HG03039 (cell line): ENCODE results near the gene SLC25A21.
"Not testable (repeated sequence)": the region's sequence is repeated elsewhere in the genome, so short reads cannot be mapped to it uniquely, and the experiment has no call there.

Source experiments
- ATAC-seq: cut with Tn5 transposase; IDR thresholded peaks from one replicate; pipeline ENCODE4 v1.9.1; 2021; ENCODE audit warnings: mild to moderate bottlenecking, moderate library complexity; ENCODE audit not compliant: unreplicated experiment

SLC25A21 gene

DNA sequence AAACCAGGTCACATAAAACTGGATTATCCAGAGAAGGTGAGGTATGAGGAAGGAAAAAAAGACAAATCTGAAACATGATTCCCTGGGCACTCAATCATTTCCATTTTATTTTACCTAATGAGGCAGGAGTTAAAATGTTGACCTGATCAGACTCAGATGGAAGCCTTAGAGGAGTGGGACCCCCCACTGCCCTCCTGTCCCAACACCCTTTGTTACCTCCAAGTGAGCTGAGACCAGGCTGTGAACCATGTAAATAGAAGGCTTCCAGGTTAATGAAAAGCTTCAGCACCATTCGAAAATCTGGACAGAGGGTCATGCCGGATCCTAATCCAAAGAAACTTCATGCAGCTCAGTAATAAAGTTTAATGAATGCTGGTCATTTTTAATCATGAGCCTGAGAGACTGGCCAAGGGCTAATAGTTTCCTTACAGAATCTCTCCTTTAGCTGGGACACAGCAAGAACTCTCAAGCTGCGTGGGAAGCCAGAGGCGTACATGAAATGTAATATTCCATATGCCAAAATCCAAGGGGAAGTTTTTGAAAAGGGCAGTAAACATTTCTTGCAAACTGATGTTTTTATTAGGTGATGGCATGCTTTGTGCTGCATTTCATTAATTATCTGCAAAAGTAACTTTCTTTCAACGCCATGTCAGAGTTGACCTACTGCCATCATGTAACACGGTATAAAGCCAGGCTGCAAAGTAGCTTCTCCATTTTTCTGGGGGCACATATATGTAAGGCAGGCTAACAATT, 327.8 kb downstream of the SLC25A21 start:
- ATAC-seq, result no peak

DNA sequence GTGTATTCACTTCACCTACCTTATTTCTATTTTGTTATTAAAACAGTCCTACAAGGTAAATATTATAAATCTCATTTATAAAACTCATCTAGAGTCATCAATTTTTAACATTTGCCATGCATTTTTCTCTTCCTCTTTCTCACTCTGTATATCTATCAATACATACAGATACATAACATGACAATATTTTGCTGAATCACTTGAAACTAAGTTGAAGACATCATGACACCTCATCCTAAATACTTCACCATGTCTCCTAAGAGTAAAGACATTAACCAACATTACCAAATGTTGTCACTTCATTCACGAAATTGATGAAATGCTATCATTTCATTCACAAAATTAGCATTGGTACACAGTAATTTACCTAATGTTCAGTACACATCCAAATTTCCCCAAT, 329.0 kb downstream of the SLC25A21 start:
- ATAC-seq, result no peak

DNA sequence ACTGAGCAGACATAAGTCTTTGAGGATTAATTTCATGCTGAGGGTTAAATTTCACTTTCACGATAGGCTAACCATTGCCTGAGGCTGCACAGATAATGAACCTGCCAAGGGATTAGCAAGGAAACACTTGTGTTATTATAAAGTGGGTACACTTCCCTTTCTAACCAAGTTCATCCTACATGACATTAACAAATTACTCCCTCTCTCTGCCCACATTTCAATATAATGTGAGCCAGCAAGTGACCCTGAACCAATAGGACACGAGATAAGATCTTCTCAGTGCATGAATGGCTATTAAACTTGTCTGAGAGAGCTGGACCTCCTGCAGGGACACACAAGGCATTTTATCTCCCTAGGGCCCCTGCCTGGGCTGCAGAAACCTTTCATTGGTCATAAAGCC, 337.3 kb downstream of the SLC25A21 start:
- no peak for ATAC-seq

DNA sequence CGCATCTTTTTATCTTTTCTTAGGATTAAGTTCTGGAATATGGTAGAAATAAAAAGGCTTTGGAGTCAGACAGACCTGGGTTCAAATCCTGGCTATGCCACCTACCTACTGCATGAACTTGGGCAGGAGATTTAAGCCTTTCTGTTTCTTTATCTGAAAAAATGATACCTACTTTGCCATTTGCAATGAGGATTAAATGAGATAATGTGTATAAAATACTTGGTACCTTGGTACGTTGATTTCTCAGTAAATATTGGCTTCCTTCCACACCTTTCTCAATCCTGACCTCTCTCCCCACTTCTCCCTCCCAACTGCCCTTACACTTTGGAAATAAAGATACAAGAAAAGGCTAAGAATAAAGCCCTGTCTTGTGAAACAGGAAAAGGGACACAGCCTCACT, 338.1 kb downstream of the SLC25A21 start:
- no peak for ATAC-seq

DNA sequence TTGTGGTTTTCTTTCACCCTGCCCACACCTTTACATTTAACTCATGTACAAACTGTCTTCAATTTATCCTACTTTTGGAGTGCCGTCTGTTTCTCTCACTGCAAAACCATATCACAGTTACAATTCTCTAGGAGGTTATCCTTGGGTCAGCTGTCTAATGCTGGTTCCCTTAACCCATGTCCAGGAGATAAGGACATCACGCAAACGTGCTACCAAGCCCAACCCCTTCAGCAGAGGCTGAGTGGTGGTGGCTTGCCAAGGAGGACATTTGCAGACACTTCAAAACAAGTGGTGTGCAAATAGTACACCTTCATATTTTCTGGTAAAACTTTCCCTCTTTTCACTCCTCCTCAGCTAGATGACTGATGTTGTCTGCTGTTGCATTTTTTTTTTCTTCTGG, 342.9 kb downstream of the SLC25A21 start:
- ATAC-seq, result no peak

DNA sequence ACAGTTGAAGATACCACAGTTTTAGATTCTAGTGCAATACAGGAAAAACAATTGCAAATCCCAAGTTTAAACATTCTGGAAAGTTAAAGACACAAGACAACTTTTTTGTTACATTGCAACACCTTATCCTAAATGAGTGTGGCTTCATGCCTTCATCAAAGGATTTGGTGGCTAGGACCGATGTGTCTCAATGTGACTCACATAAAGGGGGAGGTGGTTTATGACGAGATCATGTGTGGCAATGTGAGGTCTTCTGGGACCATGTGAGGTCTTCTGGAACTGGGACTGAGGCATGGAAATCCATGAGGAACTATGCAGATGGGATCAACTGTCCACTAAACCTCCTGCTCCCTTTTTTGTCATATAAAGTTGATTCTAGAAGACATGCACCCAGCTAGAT, 344.5 kb downstream of the SLC25A21 start:
- no peak for ATAC-seq

DNA sequence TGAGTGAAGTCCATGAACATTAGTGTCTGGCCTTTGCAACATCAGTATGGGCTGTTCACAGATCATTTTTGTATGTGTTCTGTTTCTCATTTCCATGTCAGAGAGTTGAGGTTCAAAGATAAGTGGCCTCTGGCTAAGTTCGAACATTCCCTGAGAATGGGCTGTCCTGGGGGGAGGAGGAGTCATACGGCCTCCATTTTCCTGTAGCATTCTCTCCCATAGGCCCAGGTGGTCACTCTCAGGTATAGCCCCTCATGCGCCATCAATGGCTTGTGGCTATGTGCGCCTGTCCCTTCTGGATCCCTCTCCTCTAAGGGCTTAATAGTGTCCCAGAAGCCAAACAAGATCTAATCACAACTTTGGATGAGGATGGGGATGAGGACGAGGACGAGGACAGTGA, 345.8 kb downstream of the SLC25A21 start:
- ATAC-seq, result no peak

DNA sequence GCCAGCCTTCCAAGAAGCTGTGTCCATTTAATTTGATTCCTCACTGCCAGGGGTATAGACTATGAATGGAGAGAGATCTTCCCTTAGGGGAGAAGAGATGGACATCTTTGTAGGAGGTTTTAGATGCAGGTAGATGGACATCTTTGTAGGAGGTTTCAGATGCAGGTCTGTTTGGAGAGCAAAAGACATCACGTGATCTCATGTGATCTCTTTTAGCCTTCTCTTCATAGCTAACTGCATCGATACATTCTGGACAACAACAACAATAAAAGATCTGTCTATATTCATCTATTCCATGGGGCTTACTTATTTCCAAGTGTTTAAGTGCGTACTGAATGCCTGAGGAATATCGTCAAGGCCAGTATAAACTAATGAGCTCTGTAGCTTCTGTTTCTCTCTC, 347.6 kb downstream of the SLC25A21 start:
- no peak for ATAC-seq

DNA sequence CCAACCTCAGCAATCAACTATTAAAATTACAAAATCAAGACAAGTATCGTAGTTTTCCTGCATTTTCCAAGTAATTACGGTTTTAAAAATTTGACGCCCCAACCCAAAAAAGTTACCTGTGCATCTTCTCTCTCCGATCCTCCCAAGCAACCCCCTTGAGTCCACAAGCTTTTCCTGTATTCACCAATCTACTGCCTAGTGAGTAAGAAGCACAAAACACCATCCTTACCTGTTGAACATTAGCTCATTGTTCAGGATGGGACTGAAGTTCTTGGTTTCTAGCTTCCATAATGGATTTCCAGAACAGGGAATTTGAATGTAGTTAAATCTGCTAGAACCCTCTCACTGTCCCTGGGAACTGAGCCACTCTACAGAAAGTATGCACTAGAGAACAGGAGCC, 348.8 kb downstream of the SLC25A21 start:
- no peak for ATAC-seq

DNA sequence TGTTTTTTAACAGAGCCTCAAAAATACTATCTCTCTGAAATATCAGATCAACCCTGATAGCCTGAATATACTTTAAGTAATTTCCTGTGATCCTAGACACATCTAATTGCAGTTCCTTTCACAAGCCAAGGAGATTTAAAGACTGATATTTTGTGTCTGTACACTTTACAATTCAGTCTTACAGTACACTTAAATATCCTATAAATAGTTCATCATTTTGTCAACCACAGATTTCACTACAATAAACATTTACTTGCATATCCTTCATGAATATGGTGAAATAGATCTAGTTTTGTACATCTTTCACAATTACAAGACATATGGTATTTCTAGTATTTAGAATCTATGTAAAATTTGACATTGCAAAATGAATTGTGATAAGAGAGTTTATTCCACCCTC, 349.7 kb downstream of the SLC25A21 start:
- ATAC-seq, result no peak

DNA sequence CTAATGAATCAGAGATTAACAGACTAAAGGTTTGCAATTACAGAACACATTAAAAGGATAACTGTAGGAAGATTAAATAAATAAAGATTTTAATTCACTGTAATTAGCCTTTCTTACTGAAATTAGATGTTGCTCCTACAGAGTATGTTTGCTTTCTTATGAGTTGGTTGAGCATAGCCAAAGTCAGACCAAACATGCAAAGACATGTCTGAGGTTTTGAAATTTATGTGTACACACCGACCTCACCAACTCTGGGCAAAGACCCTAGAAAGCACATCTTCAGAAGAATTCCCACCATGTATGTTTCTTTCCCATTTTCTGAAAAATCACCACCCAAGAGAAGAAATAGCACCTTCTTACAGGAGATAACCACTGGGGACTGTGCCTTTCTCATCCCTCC, 351.5 kb downstream of the SLC25A21 start:
- ATAC-seq, result no peak

DNA sequence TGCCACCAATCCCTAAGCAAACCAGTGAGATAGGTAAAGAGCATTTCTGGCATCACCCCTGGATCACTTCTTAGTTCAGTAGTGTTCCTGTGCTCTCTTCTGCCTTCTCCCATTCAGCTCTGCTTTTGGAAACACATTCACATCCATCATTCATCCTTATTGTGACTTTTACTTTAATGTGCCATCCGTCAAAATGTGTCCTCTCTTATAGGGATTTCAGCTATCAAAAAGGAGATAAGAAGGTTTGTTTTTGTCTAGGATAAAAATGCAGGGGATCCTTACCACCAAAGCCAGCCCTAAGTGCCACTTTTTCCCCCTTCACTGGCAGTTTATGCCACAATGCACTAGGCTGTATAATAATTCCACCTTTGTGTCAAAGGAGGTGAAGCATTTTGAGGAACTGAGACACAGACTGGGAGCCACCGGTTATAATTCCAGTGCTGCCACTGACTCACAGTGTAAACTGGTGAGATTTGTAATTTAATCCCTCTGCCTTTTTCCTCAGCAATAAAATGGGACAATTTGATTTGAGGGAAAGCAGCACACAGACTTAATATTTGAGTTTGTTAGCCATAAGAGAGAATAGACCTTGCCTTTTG, 352.2 kb downstream of the SLC25A21 start:
- no peak for ATAC-seq

DNA sequence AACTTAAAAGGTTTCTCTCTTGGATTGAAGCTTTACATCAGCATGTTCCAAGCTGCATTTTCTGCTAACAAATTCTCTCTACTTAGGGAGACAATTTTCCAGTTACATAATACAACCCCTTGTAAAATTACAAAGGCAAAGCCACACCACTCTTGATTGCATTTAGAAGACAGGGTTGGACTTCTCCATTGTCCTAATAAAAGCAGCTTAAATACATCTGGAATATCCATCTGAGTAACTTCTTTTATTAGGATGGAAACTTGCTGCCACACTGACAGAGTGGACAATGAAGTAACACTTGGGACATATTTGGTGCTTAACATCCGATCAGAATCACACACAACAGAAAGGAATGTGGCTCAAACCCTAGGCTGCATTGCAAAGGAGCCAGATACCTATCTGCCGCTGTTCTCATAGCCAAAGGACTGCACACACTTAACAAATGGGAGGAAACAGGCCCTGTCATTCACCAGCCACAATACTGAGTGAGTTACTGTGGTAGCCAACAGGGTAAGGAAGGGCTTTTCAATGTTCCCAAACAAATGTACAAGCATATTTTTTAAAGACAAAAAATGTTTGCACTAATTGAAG, 353.5 kb downstream of the SLC25A21 start:
- ATAC-seq, result no peak

DNA sequence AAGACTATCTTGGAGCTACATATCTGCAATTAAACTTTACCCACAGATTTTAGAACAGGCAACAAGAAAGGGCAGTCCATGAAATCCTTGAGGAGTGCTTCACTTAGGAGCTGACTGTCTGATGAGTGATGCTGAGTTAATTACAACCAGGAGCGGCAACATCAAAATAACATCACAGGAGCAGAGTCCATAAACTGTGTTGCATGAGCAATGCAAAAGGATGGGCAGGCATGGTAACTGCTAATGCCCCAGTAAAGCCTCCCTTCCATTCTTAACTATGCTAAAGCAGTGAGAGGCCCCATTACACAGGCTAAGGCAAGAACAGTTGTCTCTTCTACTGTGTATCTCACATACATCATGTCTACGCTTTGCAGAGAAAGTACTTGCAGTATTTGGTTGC, 354.2 kb downstream of the SLC25A21 start:
- ATAC-seq, result no peak

DNA sequence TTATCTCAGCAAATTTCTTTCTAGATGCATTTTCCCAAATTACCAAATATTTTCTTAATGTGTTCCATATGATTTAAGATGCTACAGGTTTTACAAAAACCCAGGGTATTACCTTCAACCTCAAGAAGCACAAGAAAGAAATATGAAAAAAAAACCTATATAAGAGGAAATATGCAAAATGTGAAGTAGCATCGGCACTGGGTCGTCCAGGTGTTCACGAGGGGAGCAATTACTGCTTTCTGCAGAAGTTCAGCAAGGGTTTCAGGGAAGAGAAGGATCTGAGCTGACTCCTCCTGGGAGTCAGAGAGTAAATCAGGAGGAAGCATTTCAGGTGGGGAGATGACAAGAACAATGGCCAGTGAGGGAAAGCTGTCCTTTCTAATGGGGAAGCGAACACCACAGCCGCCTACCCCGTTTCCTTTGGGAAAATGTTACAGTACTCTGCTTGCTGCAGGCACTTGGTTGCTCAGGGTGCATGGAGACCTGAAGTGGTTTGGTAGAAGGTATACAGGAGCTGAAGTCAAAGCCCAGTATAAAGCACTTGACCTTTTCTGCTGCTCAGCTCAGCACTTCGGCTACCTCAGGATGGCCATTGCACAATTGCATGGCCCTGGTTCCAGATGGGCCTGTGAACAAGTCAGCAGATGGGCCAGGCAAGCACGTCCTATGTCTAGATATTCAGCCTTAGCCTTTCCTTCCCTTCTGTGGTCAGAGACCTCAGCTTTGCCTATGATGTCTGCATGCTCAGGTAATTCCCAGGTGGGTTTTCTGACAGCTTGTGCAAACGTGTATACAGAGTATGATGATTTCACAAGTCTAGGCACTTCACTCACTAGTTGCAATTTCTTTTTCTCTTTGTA, 355.1 kb downstream of the SLC25A21 start:
- no peak for ATAC-seq

DNA sequence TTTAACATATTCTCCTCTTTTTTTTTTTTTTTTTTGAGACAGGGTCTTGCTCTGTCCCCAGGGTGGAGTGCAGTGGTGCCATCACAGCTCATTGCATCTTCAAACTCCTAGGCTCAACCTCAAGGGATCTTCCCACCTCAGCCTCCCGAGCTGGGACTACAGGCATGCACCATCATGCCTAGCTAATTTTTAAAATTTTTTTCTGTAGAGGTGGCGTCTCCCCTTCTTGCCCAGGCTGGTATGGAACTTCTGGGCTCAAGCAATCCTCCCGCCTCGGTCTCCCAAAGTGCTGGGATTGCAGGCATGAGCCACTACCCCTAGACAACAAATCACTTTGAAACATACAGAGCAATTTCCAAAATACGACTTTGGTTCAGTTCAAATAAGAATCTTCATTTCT, 355.9 kb downstream of the SLC25A21 start:
- ATAC-seq, result no peak

DNA sequence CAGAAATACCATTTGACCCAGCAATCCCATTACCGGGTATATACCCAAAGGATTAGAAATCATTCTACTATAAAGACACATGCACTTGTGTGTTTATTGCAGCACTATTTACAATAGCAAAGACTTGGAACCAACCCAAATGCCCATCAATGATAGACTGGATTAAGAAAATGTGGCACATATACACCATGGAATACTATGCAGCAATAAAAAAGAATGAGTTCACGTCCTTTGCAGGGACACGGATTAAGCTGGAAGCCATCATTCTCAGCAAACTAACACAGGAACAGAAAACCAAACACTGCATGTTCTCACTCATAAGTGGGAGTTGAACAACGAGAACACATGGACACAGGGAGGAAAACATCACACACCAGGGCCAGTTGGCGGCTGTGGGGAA, 357.6 kb downstream of the SLC25A21 start:
- not testable (repeated sequence) for ATAC-seq

DNA sequence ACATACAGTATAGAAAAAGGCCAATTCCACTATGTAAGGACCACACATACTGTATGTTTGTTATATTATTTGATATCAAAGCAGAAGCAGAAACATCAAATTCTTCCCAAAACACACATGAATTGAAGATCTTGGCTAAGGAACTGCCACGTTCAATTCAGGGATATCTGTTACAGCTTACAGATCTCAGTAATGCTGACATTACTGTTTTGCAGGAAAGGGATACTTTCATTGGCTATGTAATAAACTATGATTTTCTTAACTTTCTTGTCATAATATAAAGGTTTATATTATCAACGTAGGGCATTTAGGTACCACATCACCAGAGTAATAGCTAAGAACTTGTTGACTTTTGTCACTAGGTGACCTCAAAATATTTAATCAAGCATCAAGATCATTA, 362.2 kb downstream of the SLC25A21 start:
- ATAC-seq, result no peak

DNA sequence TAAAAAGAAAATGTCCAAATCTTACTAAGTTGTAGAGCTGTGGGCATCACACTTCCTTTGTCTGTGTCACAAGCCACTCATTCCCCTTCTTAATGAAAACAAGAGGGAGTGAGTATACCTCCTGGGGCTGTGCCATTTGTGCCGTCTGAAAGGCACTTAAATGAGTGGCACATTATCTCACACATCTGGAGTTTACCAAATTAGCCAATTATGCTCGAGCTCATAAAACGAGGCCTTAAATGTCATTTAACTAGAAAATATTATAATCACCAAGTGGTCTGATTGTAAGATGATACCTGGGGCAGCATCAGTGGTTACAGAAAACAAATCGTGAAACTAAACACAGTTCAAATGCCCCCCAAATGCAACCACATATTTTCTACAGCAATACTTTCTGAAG, 364.7 kb downstream of the SLC25A21 start:
- no peak for ATAC-seq

DNA sequence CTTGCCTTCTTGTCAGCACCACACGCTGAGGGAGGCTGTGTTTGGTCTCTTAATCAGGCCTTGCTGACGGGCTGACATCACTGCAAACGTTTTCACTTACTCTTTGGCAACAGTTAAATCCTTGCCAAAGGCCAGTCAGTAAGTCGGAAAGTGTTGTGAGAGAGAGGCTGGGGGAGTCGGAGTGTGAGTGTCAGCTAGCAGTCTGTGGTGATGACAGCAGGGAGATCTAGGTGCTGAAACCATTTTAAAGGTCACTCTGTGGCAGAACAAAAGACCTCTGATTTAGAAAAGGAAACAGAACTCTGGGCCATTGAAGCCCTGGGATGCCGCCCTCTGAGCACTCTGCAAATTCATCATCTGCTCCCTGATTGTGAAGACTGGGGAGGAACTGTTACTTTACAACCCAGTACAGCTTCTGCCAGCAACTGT, 367.3 kb downstream of the SLC25A21 start:
- no peak for ATAC-seq

DNA sequence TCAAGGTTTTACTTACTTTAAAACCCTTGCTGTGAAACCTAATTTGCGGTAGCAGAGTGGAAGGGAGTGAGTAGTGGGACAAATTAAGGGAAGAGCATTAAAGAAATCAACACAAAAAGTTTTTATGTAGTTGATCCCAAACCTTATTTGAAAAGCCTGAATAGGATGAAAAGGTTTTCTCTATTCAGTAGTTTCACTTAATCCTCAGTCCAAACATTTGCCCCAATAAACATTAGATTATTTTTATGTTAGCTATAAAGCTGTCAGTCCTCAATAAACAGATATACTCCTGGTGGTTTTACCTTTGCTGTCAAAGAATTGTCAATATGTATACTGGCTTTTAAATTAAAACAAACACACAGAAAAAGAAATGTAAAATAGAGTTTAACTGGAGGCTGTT, 374.8 kb downstream of the SLC25A21 start:
- ATAC-seq, result no peak

DNA sequence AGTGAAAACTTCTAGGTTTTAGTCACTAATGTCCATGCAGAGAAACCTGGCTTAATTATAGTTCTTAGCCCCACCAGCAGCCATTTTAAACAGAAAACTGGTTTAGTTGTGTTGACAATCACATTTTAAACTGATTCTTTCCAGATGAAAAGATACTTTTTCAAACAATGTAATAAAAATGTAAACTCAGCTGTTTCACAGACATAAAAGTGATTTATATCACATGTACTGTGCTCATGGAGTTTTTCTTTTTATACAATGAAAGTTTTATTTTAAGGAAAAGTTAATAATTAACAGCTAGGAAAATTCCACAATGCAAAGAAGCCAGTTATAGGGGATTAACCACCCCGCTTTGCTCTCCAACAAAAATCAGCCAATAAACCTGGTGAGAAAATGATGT, 381.0 kb downstream of the SLC25A21 start:
- ATAC-seq, result no peak
